Aorta (tissue), 5 donors: Measurements from ENCODE around the gene MAP1S. TPM values are rescaled to one million over a fixed set of nuclear protein-coding genes. Genes with fewer than 3 reads are reported as not detected.

Source experiments
- ATAC-seq: fragments of 200-7000 bp; cut with Tn5 transposase; one replicate; pipeline ENCODE4 v1.9.1; 2022; ENCODE audit warnings: moderate library complexity; ENCODE audit not compliant: low FRiP score
- DNase-seq, 2 donors: peaks; one replicate each; pipeline ENCODE4 v3.0.0-alpha.2; 2020
- H3K27ac ChIP-seq, 2 donors: one replicate each; pipeline ENCODE4 v1.5.1; 2013; ENCODE audit warnings: low read length in 2 of 2, mild to moderate bottlenecking in 2 of 2, moderate library complexity in 2 of 2, control low read depth in 1 of 2, inconsistent platforms in 1 of 2, low read depth in 1 of 2
- H3K27me3 ChIP-seq, 2 donors: one replicate each; pipeline ENCODE4 v1.6.1; 2013; ENCODE audit warnings: control low read depth in 1 of 2, low read length in 1 of 2, mild to moderate bottlenecking in 1 of 2, moderate library complexity in 1 of 2; ENCODE audit not compliant: insufficient read depth in 2 of 2, control insufficient read depth in 1 of 2
- H3K36me3 ChIP-seq, 2 donors: one replicate each; pipeline ENCODE4 v1.6.1; 2013; ENCODE audit warnings: control low read depth in 1 of 2, low read length in 1 of 2, mild to moderate bottlenecking in 1 of 2; ENCODE audit not compliant: insufficient read depth in 2 of 2, control insufficient read depth in 1 of 2
- H3K4me1 ChIP-seq, 2 donors: one replicate each; pipeline ENCODE4 v1.6.1; 2013; ENCODE audit warnings: low read length in 2 of 2, control low read depth in 1 of 2, mild to moderate bottlenecking in 1 of 2, moderate library complexity in 1 of 2; ENCODE audit not compliant: insufficient read depth in 2 of 2, control insufficient read depth in 1 of 2
- H3K4me3 ChIP-seq, 2 donors: one replicate each; pipeline ENCODE4 v1.5.1; 2013; ENCODE audit warnings: low read length in 2 of 2, control low read depth in 1 of 2, mild to moderate bottlenecking in 1 of 2
- H3K9me3 ChIP-seq: one replicate; pipeline ENCODE4 v1.6.1; 2013; ENCODE audit warnings: mild to moderate bottlenecking, low read length; ENCODE audit not compliant: control insufficient read depth
- WGBS, 2 donors: extraction: QIAGEN DNeasy Blood & Tissue Kit; methylation state at CpG; one replicate each; pipeline ENCODE4 v1.1.7; 2013; 5-methylcytosine and 5-hydroxymethylcytosine counted together
- intact Hi-C, 2 donors: fragments of 100-400 bp; cut with DNase I; formaldehyde crosslinking; loops; one replicate each; pipeline versions ENCODE4 v1.14.2 to v1.15.0; 2022
- polyA plus RNA-seq, 2 donors: library from polyadenylated mRNA; stranded (reverse); fragments of 200-250 nt; gene quantifications; one replicate each; pipeline ENCODE4 v1.2.3, GENCODE V29; 2013
- total RNA-seq, 2 donors: library from RNA; stranded (reverse); fragmentation: NEBNext Ultra II Directional; extraction: Animal tissue kit (Norgen Biotek cat#: 25700); gene quantifications; one replicate each; pipeline ENCODE4 v1.2.1, GENCODE V29; 2021
- donor health status: healthy with polysubstance abuse.
- donor health status: Bipolar disorder and iron deficiency.
- donor health status: DM: no; HTN: no; CAD: no.
- donor health status: DM: no; HTN: no; CAD: no.
- donor health status: DM: yes; HTN: yes; CAD: no.

MAP1S gene
- total and polyA plus RNA-seq, 4 donors = 9.9 to 60.1 (median 36.3) TPM

GRCh38 chr19:17718550-17718946, 732 bp upstream of the MAP1S start:
- no peaks in the 10 kb centered on the region for H3K36me3 ChIP-seq
- WGBS, 2 donors = 86 to 89% methylated on average over 4 of the region's 4 CpGs
- ATAC-seq (no peak), DNase-seq (no peak)
- H3K9me3 ChIP-seq = no peaks in the 10 kb centered on the region
- intact Hi-C loops = no loop called here
- no peak overlapping the region for H3K4me3 ChIP-seq
- H3K27me3 ChIP-seq = no peaks in the 10 kb centered on the region
- no peaks in the 10 kb centered on the region for H3K4me1 ChIP-seq
- no peak overlapping the region for H3K27ac ChIP-seq

- peaks cover 0 to 3% of the 10 kb centered on the region in 2 donors for H3K36me3 ChIP-seq
- 3 to 4% methylated on average over 31 to 38 of the region's 38 CpGs for WGBS, 2 donors
- H3K9me3 ChIP-seq = no peaks in the 10 kb centered on the region
- no peaks in the 10 kb centered on the region for H3K4me1 ChIP-seq
- no peaks in the 10 kb centered on the region for H3K27me3 ChIP-seq
- no peak overlapping the region for H3K27ac ChIP-seq
- intact Hi-C loops = no loop called here
- H3K4me3 ChIP-seq = peak overlapping the region; percentile 94 to 95
- ATAC-seq (no peak), DNase-seq (no peak)
Measured at GRCh38 chr19:17719730-17720400, 585 bp downstream of the MAP1S start.

GRCh38 chr19:17720440-17720839, 1.2 kb downstream of the MAP1S start:
- Histone ChIP-seq H3K4me3 (peak overlapping the region in 1 of 2 donors; percentile 94), H3K9me3 (no peaks in the 10 kb centered on the region), H3K27ac (no peak overlapping the region), H3K36me3 (peaks cover 0 to 3% of the 10 kb centered on the region in 2 donors), H3K27me3 (no peaks in the 10 kb centered on the region), H3K4me1 (no peaks in the 10 kb centered on the region)
- intact Hi-C loops = no loop called here
- WGBS, 2 donors = 19% methylated on average over 7 of the region's 7 CpGs
- ATAC-seq (no peak), DNase-seq (no peak)

GRCh38 chr19:17721111-17721628, 1.9 kb downstream of the MAP1S start:
- no peaks in the 10 kb centered on the region for H3K4me1 ChIP-seq
- no peak overlapping the region for H3K27ac ChIP-seq
- 79 to 81% methylated on average over 12 of the region's 12 CpGs for WGBS, 2 donors
- intact Hi-C loops = no loop called here
- ATAC-seq (no peak), DNase-seq (no peak)
- H3K27me3 ChIP-seq = no peaks in the 10 kb centered on the region
- no peaks in the 10 kb centered on the region for H3K9me3 ChIP-seq
- H3K36me3 ChIP-seq = peaks cover 0 to 3% of the 10 kb centered on the region in 2 donors
- H3K4me3 ChIP-seq = no peak overlapping the region

- H3K36me3 ChIP-seq = peaks cover 0 to 3% of the 10 kb centered on the region in 2 donors
- intact Hi-C loops = no loop called here
- no peak overlapping the region for H3K4me3 ChIP-seq
- DNase-seq (peak in 1 of 2 donors; percentile 74), ATAC-seq (no peak)
- no peaks in the 10 kb centered on the region for H3K27me3 ChIP-seq
- 54 to 61% methylated on average over 8 of the region's 8 CpGs for WGBS, 2 donors
- H3K4me1 ChIP-seq = no peaks in the 10 kb centered on the region
- no peak overlapping the region for H3K27ac ChIP-seq
- H3K9me3 ChIP-seq = no peaks in the 10 kb centered on the region
Measured at GRCh38 chr19:17721821-17722220, 2.5 kb downstream of the MAP1S start.

- H3K27me3 ChIP-seq = no peaks in the 10 kb centered on the region
- H3K9me3 ChIP-seq = no peaks in the 10 kb centered on the region
- no peaks in the 10 kb centered on the region for H3K4me1 ChIP-seq
- H3K27ac ChIP-seq = no peak overlapping the region
- intact Hi-C loops = no loop called here
- ATAC-seq (no peak), DNase-seq (no peak)
- 70 to 72% methylated on average over 12 of the region's 12 CpGs for WGBS, 2 donors
- H3K36me3 ChIP-seq = peaks cover 0 to 10% of the 10 kb centered on the region in 2 donors
- H3K4me3 ChIP-seq = no peak overlapping the region
Measured at GRCh38 chr19:17722655-17723240, 3.5 kb downstream of the MAP1S start.

GRCh38 chr19:17724655-17725054, 5.4 kb downstream of the MAP1S start:
- Histone ChIP-seq H3K9me3 (no peaks in the 10 kb centered on the region), H3K36me3 (peaks cover 0 to 12% of the 10 kb centered on the region in 2 donors), H3K4me1 (no peaks in the 10 kb centered on the region), H3K27me3 (no peaks in the 10 kb centered on the region), H3K4me3 (no peak overlapping the region), H3K27ac (no peak overlapping the region)
- WGBS, 2 donors = 92 to 94% methylated on average over 7 of the region's 7 CpGs
- intact Hi-C loops = no loop called here
- ATAC-seq (no peak), DNase-seq (no peak)

- no peaks in the 10 kb centered on the region for H3K4me1 ChIP-seq
- ATAC-seq = no peak
- intact Hi-C loops = no loop called here
Measured at GRCh38 chr19:17725422-17726078, 6.3 kb downstream of the MAP1S start.

More at GRCh38 chr19:17725422-17726078, 6.3 kb downstream of the MAP1S start:
- H3K27me3 ChIP-seq = no peaks in the 10 kb centered on the region
- H3K27ac ChIP-seq = no peak overlapping the region
- peaks cover 0 to 12% of the 10 kb centered on the region in 2 donors for H3K36me3 ChIP-seq
- no peak overlapping the region for H3K4me3 ChIP-seq
- 79 to 81% methylated on average over 21 of the region's 21 CpGs for WGBS, 2 donors
- DNase-seq = no peak
- no peaks in the 10 kb centered on the region for H3K9me3 ChIP-seq
